Thyroid gland (tissue), 4 donors: ENCODE measurements around the gene KDELR1. TPM values are rescaled to one million over a fixed set of nuclear protein-coding genes. Genes with fewer than 3 reads are reported as not detected.
A peak's percentile ranks its signal among the peaks of the same experiment; 100 is the strongest.

ENCODE experiments used
- DNase-seq, 2 donors: peaks; one replicate each; pipeline ENCODE4 v3.0.0-alpha.2; 2019
- H3K27ac ChIP-seq, 3 donors: fragments of 200-600 bp; sonication (generic); 1 replicate in 2 of 3; 2 replicates in 1 of 3; pipeline ENCODE4 v1.5.1; 2016 to 2019; ENCODE audit warnings: mild to moderate bottlenecking in 1 of 3, moderate library complexity in 1 of 3
- H3K27me3 ChIP-seq: fragments of 200-600 bp; sonication (generic); one replicate; pipeline ENCODE4 v1.5.1; 2019
- H3K36me3 ChIP-seq, 2 donors: fragments of 200-600 bp; sonication (generic); one replicate each; pipeline ENCODE4 v1.5.1; 2016 to 2019
- H3K4me1 ChIP-seq, 2 donors: fragments of 200-600 bp; sonication (generic); one replicate each; pipeline ENCODE4 v1.5.1; 2017 to 2019
- H3K4me3 ChIP-seq, 3 donors: fragments of 200-600 bp; sonication (generic); replicated peaks in 1 of 3; 1 replicate in 2 of 3; 2 replicates in 1 of 3; pipeline ENCODE4 v1.5.1; 2016; ENCODE audit warnings: mild to moderate bottlenecking in 1 of 3
- H3K9me3 ChIP-seq: fragments of 200-600 bp; sonication (generic); one replicate; pipeline ENCODE4 v1.5.1; 2017
- POLR2A ChIP-seq, 2 donors: fragments of 450-650 bp; IDR thresholded peaks; one replicate each; pipeline ENCODE4 v1.6.1; 2017; ENCODE audit warnings: antibody characterized with exemption in 2 of 2, mild to moderate bottlenecking in 2 of 2, moderate library complexity in 1 of 2
- WGBS, 2 donors: methylation state at CpG; one replicate each; pipeline ENCODE4 v1.1.5; 2017; 5-methylcytosine and 5-hydroxymethylcytosine counted together
- intact Hi-C: fragments of 100-400 bp; cut with DNase I; formaldehyde crosslinking; loops from one replicate; pipeline ENCODE4 v1.15.1; 2023
- total RNA-seq, 4 donors: library from RNA; depleted of rRNA; stranded (reverse); fragments of >200 nt; gene quantifications; one replicate each; pipeline ENCODE4 v1.2.3, GENCODE V29; 2016
- TF ChIP-seq, protein P1 (sequence below), 6 experiments: fragments of 200-600 bp in 3 of 6; fragments of 450-650 bp in 3 of 6; sonication (generic) in 3 of 6; IDR thresholded peaks; one replicate each; pipeline ENCODE4 v1.5.1; 2016 to 2019; ENCODE audit warnings: antibody characterized with exemption in 6 of 6, mild to moderate bottlenecking in 2 of 6, inconsistent platforms in 1 of 6, moderate library complexity in 1 of 6

The KDELR1 gene
- total RNA-seq, 4 donors from 2014 or later, result 121 to 160 (median 141) TPM

DNA sequence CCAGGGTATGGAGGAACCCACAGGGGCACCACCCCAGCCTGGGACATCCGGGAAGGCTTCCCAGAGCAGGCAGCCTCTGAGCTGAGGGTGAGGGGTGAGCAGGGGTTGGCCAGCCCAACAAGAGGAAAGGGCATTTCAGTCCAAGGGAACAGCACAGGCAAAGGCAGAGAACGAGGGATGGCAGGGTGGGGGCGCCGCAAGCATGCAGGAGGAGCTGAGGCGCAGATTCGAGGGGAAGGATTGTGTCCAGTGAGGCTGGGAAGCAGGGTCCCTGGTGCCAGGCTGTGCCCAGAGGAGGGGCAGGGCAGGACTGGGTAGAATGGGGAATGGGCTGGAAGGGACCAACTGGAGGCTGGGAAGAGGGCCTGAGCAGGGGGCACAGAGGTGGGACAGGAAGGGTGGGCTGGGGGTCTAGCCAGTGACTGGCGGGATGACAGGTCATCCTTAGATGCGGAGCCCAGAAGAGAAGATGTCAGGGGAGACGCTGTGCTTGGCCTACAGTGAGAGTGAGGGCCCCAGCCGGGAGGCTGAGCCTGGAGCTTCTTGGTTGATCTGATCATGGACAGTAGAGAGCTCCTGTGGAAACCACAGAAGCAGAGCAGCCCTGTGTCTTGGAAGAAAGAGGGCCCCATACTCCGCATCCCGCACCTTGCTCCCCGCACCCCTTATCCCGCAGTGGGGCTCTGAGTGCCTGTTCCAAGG, 52.4 kb downstream of the KDELR1 start:
- H3K36me3 ChIP-seq, result no peaks in the 10 kb centered on the region
- H3K27me3 ChIP-seq, result no peaks in the 10 kb centered on the region
- TF ChIP-seq POLR2A (IDR thresholded peaks at IDR 0.05), result no peak
- TF ChIP-seq, protein P1, sequence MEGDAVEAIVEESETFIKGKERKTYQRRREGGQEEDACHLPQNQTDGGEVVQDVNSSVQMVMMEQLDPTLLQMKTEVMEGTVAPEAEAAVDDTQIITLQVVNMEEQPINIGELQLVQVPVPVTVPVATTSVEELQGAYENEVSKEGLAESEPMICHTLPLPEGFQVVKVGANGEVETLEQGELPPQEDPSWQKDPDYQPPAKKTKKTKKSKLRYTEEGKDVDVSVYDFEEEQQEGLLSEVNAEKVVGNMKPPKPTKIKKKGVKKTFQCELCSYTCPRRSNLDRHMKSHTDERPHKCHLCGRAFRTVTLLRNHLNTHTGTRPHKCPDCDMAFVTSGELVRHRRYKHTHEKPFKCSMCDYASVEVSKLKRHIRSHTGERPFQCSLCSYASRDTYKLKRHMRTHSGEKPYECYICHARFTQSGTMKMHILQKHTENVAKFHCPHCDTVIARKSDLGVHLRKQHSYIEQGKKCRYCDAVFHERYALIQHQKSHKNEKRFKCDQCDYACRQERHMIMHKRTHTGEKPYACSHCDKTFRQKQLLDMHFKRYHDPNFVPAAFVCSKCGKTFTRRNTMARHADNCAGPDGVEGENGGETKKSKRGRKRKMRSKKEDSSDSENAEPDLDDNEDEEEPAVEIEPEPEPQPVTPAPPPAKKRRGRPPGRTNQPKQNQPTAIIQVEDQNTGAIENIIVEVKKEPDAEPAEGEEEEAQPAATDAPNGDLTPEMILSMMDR (IDR thresholded peaks at IDR 0.05), result no peak
- WGBS, 2 donors, result 95% methylated on average over 14 of the region's 14 CpGs
- no peak overlapping the region for H3K27ac ChIP-seq
- H3K4me3 ChIP-seq, result no peak overlapping the region
- intact Hi-C loops, result loop anchor here (5.0 kb wide), 1 partner anchor 67 kb away; the partner anchor contains the start of gene ZNF114
- peaks cover 0 to 7% of the 10 kb centered on the region in 2 donors for H3K4me1 ChIP-seq
- no peak for DNase-seq
- no peaks in the 10 kb centered on the region for H3K9me3 ChIP-seq

DNA sequence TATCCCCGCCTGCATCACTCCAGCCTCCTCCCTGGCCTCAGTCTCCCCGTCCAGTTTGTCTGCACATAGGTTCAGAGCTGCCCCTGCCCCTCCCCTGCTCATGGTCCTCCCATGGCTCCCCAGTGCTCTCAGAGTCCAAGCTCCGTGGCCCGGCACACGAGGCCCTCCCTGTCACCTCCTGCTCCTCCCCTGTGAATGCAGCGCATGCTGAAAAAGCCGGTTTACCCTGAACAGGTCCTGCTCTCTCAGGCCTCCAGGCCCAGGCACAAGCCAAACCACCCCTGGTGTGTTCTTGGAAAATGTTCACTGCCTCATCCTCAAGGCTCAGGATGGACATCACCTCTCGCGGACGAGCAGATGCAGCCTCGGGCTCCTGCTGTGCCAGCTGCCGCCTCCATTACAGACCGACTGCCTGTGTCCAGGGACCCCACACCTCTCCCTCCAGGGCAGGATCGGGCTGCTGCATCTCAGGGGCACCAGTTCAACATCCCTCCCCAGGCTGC, 53.0 kb downstream of the KDELR1 start:
- H3K4me3 ChIP-seq, result no peak overlapping the region
- whole genome bisulfite sequencing, 2 donors, result 90 to 97% methylated on average over 9 to 11 of the region's 14 CpGs
- DNase-seq, result no peak
- H3K36me3 ChIP-seq, result no peaks in the 10 kb centered on the region
- no peaks in the 10 kb centered on the region for H3K9me3 ChIP-seq
- H3K27ac ChIP-seq, result no peak overlapping the region
- H3K4me1 ChIP-seq, result peaks cover 6 to 13% of the 10 kb centered on the region in 2 donors
- H3K27me3 ChIP-seq, result no peaks in the 10 kb centered on the region
- intact Hi-C loops, result loop anchor here (5.0 kb wide), 1 partner anchor 66 kb away; the partner anchor contains the start of gene ZNF114
- no peak for TF ChIP-seq POLR2A (IDR thresholded peaks at IDR 0.05)
- TF ChIP-seq, protein P1 (IDR thresholded peaks at IDR 0.05), result no peak

DNA sequence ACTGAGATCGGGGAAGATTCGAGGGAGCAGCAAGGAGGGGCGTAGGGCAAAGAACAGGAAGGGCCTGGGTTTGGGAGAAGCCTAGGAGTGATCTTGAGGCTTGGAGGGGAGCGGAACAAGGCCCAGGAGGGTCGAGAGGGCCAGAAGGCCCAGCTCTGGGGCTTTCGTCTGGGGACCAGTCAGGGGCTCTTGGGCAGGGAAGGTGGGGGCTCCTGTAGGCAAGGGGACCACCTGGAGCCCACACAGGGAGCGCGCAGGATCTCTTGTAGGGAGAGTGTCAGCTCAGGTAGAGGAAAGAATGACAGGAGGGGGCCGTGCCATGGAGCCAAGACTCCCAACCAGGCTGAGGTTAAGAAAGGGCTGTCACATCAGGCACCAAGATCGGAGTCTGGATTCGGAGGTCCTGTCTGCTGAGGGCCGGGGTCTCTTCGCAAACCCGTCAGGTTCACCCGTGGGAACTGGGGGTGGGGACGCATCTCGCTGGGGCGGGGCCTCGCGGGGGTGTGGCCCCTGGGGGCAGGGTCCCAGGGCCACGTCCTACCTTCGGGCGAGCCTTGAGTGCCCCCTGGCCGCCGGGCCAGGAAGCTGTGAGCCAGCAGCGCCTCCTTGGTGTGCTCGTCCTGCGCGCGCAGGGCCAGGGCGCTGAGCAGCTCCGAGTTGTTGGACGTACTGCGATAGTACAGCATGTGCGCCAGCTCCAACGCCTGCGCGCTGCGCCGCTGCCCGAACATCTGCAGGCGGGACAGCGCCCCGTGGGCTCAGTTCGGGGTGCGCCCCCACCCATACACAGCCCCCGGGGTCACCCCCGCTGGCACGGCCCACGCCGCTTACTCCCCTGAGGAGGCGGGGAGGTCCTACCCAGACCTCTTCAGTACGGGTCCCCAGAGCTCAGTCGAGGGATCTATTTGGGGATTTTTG, 57.6 kb downstream of the KDELR1 start:
- Histone ChIP-seq H3K27ac (peak overlapping the region; percentile 89 to 96 (median 96)), H3K4me1 (peaks cover 21 to 26% of the 10 kb centered on the region in 2 donors), H3K4me3 (peak overlapping the region in 2 of 3 donors; percentile 30 to 38), H3K36me3 (no peaks in the 10 kb centered on the region), H3K27me3 (no peaks in the 10 kb centered on the region), H3K9me3 (no peaks in the 10 kb centered on the region)
- TF ChIP-seq POLR2A (IDR thresholded peaks at IDR 0.05), result peak in 1 of 2 donors; percentile 36
- TF ChIP-seq, protein P1 (IDR thresholded peaks at IDR 0.05), result peak; percentile 38 to 87 (median 69)
- DNase-seq, result peak; percentile 95 to 96
- intact Hi-C loops, result no loop called here
- WGBS, 2 donors, result 8 to 12% methylated on average over 23 to 46 of the region's 54 CpGs

DNA sequence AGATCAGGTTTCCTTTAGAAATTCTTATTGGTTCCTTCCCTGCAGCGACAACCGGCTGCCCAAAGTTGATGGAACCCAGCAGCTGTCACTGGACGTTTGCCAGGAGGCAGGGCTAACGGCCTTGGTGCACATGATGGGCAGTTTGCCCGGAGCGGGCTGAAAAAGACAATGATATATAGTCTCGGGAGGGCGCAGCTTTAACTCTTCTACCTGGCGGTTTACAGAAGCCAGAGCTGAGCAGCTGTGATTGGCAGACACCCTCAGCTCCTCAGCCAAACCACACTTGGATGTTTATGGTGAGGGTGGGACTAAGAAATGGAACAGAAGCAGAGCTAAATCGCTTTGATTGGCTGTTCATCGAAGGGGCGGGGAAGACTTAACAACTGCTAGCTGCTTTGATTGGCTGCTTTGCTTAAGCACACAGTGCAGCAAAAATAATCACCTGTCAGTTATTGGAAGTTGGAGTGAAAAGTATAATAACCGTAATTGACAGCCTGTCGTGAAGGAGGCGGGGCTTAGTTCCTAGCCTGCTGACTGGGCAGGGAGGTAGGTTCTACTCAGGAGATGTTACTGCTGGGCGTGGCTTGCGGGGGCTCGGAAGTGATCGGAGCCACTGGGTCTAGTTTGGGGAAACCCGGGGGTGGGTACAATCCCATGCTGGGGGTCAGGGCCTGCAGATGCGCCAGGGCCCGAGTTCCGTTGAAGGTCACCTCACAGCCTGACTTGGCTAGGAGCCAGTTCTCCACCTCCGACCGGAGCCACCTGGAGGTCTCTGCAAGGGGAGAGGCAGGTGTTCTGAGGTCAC, 58.5 kb downstream of the KDELR1 start:
- Histone ChIP-seq H3K36me3 (no peaks in the 10 kb centered on the region), H3K27me3 (no peaks in the 10 kb centered on the region), H3K4me1 (peaks cover 21 to 26% of the 10 kb centered on the region in 2 donors), H3K4me3 (peak overlapping the region in 2 of 3 donors; percentile 30 to 38), H3K9me3 (no peaks in the 10 kb centered on the region), H3K27ac (peak overlapping the region; percentile 89 to 96 (median 96))
- 1 to 4% methylated on average over 22 to 25 of the region's 25 CpGs for WGBS, 2 donors
- DNase-seq, result peak; percentile 96 to 97
- TF ChIP-seq, protein P1 (IDR thresholded peaks at IDR 0.05), result no peak
- peak; percentile 7 to 77 for TF ChIP-seq POLR2A (IDR thresholded peaks at IDR 0.05)
- intact Hi-C loops, result no loop called here

Other genes with a start within 250 kb of the KDELR1 start
- gene LIG1, start 221.2 kb downstream of the KDELR1 start, total RNA-seq, result 10 to 100 TPM; 17.7 to 33.3 (median 26.7) TPM
- gene ZSWIM9, start 220.9 kb downstream of the KDELR1 start, total RNA-seq, result 1 to 10 TPM; 4.2 to 6.1 (median 5.4) TPM
- 10 to 100 TPM; 37.0 to 58.9 (median 57.7) TPM for gene CARD8, start 135.6 kb downstream of the KDELR1 start, total RNA-seq
- 10 to 100 TPM in 1 of 4 donors, 1 to 10 TPM in 3; 5.3 to 11.7 (median 6.1) TPM for gene ZNF114, start 121.5 kb downstream of the KDELR1 start, total RNA-seq
- gene EMP3, start 66.0 kb downstream of the KDELR1 start, total RNA-seq, result 10 to 100 TPM; 14.0 to 19.3 (median 14.9) TPM
- gene TMEM143, start 27.6 kb downstream of the KDELR1 start, total RNA-seq, result 10 to 100 TPM in 1 of 4 donors, 1 to 10 TPM in 3; 6.3 to 12.6 (median 9.2) TPM
- not detected for gene SYNGR4, start 27.2 kb downstream of the KDELR1 start, total RNA-seq
- 1 to 10 TPM in 1 of 4 donors, under 1 TPM in 3; 0.56 to 2.2 (median 0.84) TPM for gene GRIN2D, start 2.1 kb upstream of the KDELR1 start, total RNA-seq
- gene GRWD1, start 54.4 kb upstream of the KDELR1 start, total RNA-seq, result 10 to 100 TPM; 22.4 to 40.5 (median 29.1) TPM
- gene KCNJ14, start 64.0 kb upstream of the KDELR1 start, total RNA-seq, result 1 to 10 TPM; 1.2 to 1.9 (median 1.4) TPM
- 100 to 1,000 TPM in 2 of 4 donors, 10 to 100 TPM in 2; 91.6 to 232 (median 139) TPM for gene CYTH2, start 77.8 kb upstream of the KDELR1 start, total RNA-seq
- gene LMTK3, start 120.3 kb upstream of the KDELR1 start, total RNA-seq, result 1 to 10 TPM; 3.0 to 7.1 (median 4.6) TPM
- under 1 TPM in 3 of 4 donors, not detected in 1; 0.54 to 0.88 (median 0.78) TPM for gene SULT2B1, start 160.6 kb upstream of the KDELR1 start, total RNA-seq
- gene SPACA4, start 215.2 kb upstream of the KDELR1 start, total RNA-seq, result under 1 TPM in 1 of 4 donors, not detected in 3; 0.67 TPM
- not detected for gene FAM83E, start 223.5 kb upstream of the KDELR1 start, total RNA-seq
- 1,000 to 10,000 TPM; 1,845 to 2,426 (median 1,951) TPM for gene RPL18, start 227.6 kb upstream of the KDELR1 start, total RNA-seq
- 10 to 100 TPM; 17.1 to 45.4 (median 31.4) TPM for gene SPHK2, start 228.0 kb upstream of the KDELR1 start, total RNA-seq
- 10 to 100 TPM; 18.9 to 32.8 (median 25.1) TPM for gene DBP, start 245.8 kb upstream of the KDELR1 start, total RNA-seq